Measurements from ENCODE around the gene MYRIP. TPM values are rescaled to one million over a fixed set of nuclear protein-coding genes. Genes with fewer than 3 reads are reported as not detected.

The MYRIP gene
- total RNA-seq, 1 experiment from 2014 or later = 0.44 TPM

DNA sequence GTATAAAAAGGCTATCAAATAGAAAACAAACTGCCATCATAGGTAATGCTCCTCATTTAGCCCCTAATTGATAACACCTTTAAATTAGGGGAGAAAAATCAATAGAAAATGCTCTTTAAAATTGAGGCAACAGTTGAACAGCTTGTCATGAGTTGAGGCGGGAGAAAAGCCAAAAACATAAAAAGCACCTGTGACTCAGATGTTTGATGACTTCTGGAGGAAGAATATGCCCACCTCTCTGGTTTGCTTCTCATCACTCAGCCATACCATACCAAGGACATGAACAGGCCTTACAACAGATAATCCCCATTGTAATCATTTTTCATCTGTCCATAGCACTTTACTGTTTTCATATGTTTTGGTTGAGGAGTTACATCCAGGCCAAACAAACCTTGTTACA is 246.0 kb downstream of the MYRIP start:
- Histone ChIP-seq H3K27me3 (ENCODE audit: insufficient read depth, low read length) (no peaks in the 10 kb centered on the region), H3K9me2 (ENCODE audit: insufficient read depth) (no peaks in the 10 kb centered on the region), H3K9ac (ENCODE audit: low read length) (no peak overlapping the region), H3K4me3 (replicated peaks in 1 of 2; ENCODE audit: low read depth in 1 of 2, low read length in 2 of 2) (no peak overlapping the region), H3K79me2 (ENCODE audit: insufficient read depth, low read length) (no peaks in the 10 kb centered on the region), H3K4me1 (ENCODE audit: control insufficient read depth in 1 of 2, insufficient read depth in 2 of 2, low read length in 2 of 2) (no peaks in the 10 kb centered on the region), H3K27ac (ENCODE audit: low read depth, low read length) (no peak overlapping the region), H3K36me3 (ENCODE audit: control insufficient read depth in 1 of 2, insufficient read depth in 2 of 2, low read length in 2 of 2) (no peaks in the 10 kb centered on the region), H3K4me2 (ENCODE audit: low read length) (no peak overlapping the region), H4K20me1 (ENCODE audit: insufficient read depth) (no peaks in the 10 kb centered on the region), H3K9me3 (ENCODE audit: control insufficient read depth in 1 of 2, insufficient read depth in 1 of 2, low read depth in 1 of 2, low read length in 2 of 2) (peaks cover 0 to 3% of the 10 kb centered on the region in 2 experiments; a peak in 1 of 4 replicates), H2AFZ (ENCODE audit: low read depth, low read length, poor library complexity, severe bottlenecking) (no peak overlapping the region)
- DNase-seq (ENCODE audit: low read depth, low spot score) (no peak), ATAC-seq (no peak)
- no peak for TF ChIP-seq CEBPB (IDR thresholded peaks at IDR 0.05; ENCODE audit: low read depth)
- TF ChIP-seq, protein P1, sequence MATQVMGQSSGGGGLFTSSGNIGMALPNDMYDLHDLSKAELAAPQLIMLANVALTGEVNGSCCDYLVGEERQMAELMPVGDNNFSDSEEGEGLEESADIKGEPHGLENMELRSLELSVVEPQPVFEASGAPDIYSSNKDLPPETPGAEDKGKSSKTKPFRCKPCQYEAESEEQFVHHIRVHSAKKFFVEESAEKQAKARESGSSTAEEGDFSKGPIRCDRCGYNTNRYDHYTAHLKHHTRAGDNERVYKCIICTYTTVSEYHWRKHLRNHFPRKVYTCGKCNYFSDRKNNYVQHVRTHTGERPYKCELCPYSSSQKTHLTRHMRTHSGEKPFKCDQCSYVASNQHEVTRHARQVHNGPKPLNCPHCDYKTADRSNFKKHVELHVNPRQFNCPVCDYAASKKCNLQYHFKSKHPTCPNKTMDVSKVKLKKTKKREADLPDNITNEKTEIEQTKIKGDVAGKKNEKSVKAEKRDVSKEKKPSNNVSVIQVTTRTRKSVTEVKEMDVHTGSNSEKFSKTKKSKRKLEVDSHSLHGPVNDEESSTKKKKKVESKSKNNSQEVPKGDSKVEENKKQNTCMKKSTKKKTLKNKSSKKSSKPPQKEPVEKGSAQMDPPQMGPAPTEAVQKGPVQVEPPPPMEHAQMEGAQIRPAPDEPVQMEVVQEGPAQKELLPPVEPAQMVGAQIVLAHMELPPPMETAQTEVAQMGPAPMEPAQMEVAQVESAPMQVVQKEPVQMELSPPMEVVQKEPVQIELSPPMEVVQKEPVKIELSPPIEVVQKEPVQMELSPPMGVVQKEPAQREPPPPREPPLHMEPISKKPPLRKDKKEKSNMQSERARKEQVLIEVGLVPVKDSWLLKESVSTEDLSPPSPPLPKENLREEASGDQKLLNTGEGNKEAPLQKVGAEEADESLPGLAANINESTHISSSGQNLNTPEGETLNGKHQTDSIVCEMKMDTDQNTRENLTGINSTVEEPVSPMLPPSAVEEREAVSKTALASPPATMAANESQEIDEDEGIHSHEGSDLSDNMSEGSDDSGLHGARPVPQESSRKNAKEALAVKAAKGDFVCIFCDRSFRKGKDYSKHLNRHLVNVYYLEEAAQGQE (IDR thresholded peaks at IDR 0.05; ENCODE audit: low read depth) = no peak
- TF ChIP-seq, protein P2, sequence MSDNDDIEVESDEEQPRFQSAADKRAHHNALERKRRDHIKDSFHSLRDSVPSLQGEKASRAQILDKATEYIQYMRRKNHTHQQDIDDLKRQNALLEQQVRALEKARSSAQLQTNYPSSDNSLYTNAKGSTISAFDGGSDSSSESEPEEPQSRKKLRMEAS (IDR thresholded peaks at IDR 0.05) = no peak
- no peak for TF ChIP-seq SIN3A (IDR thresholded peaks at IDR 0.05; ENCODE audit: low read depth)
- TF ChIP-seq TCF7L2 (IDR thresholded peaks at IDR 0.05; ENCODE audit: borderline replicate concordance, extremely low read depth, insufficient read depth, insufficient read length) = no peak
- no peak for TF ChIP-seq POLR2A (IDR thresholded peaks at IDR 0.05; ENCODE audit: borderline replicate concordance, extremely low read depth, insufficient read depth, insufficient read length)
- no peak for TF ChIP-seq EZH2phosphoT487 (IDR thresholded peaks at IDR 0.05; ENCODE audit: borderline replicate concordance)
- CTCF ChIA-PET = no interaction called here
- intact Hi-C loops (cut with micrococcal nuclease) = no loop called here
- RAD21 ChIA-PET (ENCODE audit: low non-redundant PET in 1 of 2, low total read pairs in 2 of 2, uncharacterized antibody in 2 of 2, unreplicated experiment in 2 of 2) = no interaction called here
- POLR2A ChIA-PET = no interaction called here
- BruUV-seq (replicated peaks) = no TSS peak

Measured in HCT116 (cell line).